ENCODE measurements around the gene GZF1. TPM values are rescaled to one million over a fixed set of nuclear protein-coding genes. Genes with fewer than 3 reads are reported as not detected.

GZF1 gene
- total RNA-seq, 1 experiment from 2014 or later = 17.0 TPM

- Histone ChIP-seq H3K4me1 (ENCODE audit: insufficient read depth, low read length) (no peaks in the 10 kb centered on the region; the same call in 1 of the 2 replicates), H3K4ac (ENCODE audit: low read depth, low read length) (no peak overlapping the region), H4K8ac (replicated peaks; ENCODE audit: insufficient read length, low read depth, low read length) (no peak overlapping the region), H2BK5ac (ENCODE audit: insufficient read length, low read length) (no peak overlapping the region), H3K79me2 (ENCODE audit: insufficient read depth, low read length) (peaks cover 17% of the 10 kb centered on the region; the same call in 1 of the 2 replicates), H2AK5ac (ENCODE audit: insufficient read length, low read length) (no peak overlapping the region), H2BK120ac (ENCODE audit: low read depth, low read length, poor library complexity, severe bottlenecking) (no peak overlapping the region), H4K20me1 (ENCODE audit: control insufficient read depth, insufficient read depth, insufficient read length) (no peaks in the 10 kb centered on the region), H3K56ac (ENCODE audit: insufficient read length, low read depth, low read length) (no peak overlapping the region), H2BK15ac (ENCODE audit: low read depth, low read length) (no peak overlapping the region), H2BK12ac (ENCODE audit: insufficient read length, low read depth, low read length) (no peak overlapping the region), H2AFZ (ENCODE audit: low read length) (no peak overlapping the region), H3T11ph (ENCODE audit: low read length) (no peak overlapping the region), H3K9me3 (ENCODE audit: control insufficient read depth, low read depth, low read length) (no peaks in the 10 kb centered on the region), H3K4me2 (ENCODE audit: insufficient read depth, insufficient read length, low read length) (no peak overlapping the region), H3K14ac (ENCODE audit: insufficient read depth, low read length) (no peak overlapping the region), H3K18ac (ENCODE audit: insufficient read length, low read depth, low read length) (no peak overlapping the region), H4K91ac (ENCODE audit: insufficient read length, low read depth, low read length) (no peak overlapping the region), H3K79me1 (ENCODE audit: insufficient read depth, low read depth, low read length, poor library complexity, severe bottlenecking) (peaks cover 8% of the 10 kb centered on the region), H4K5ac (ENCODE audit: insufficient read length, low read depth, low read length) (no peak overlapping the region), H2BK20ac (ENCODE audit: low read depth, low read length, poor library complexity, severe bottlenecking) (no peak overlapping the region), H3K23ac (ENCODE audit: insufficient read length, low read depth, low read length) (no peak overlapping the region), H3K9ac (ENCODE audit: extremely low read depth, insufficient read length, low read length) (no peak overlapping the region), H3K27me3 (ENCODE audit: insufficient read depth, low read length) (no peaks in the 10 kb centered on the region), H3K27ac (ENCODE audit: insufficient read length, low read depth, low read length) (no peak overlapping the region), H3K23me2 (ENCODE audit: insufficient read length, low read depth, low read length, poor library complexity, severe bottlenecking) (no peaks in the 10 kb centered on the region)
- DNase-seq = no peak
- H3K36me3 Mint-ChIP-seq (ENCODE audit: insufficient read depth in 1 of 3, low read depth in 3 of 3) = peaks cover 0 to 6% (median 0%) of the 10 kb centered on the region in 3 experiments; a peak in 3 of 7 replicates
- H3K27me3 Mint-ChIP-seq (ENCODE audit: low read depth) = no peaks in the 10 kb centered on the region
- WGBS (ENCODE audit: extremely low coverage, insufficient read length, low lambda C conversion rate) = no CpG with 5 or more reads among the region's 3 CpGs
- H3K4me3 Mint-ChIP-seq = no peak overlapping the region
- H3K27ac Mint-ChIP-seq = peak overlapping the region in 1 of 3 experiments; percentile 2; a peak in 1 of 7 replicates
- TF ChIP-seq CTCF (conservative IDR thresholded peaks at IDR 0.05) = no peak
- H3K9me3 Mint-ChIP-seq = no peaks in the 10 kb centered on the region
- peaks cover 6 to 20% of the 10 kb centered on the region in 2 experiments for H3K4me1 Mint-ChIP-seq
Measured at GRCh38 chr20:23410916-23411695, 49.1 kb downstream of the GZF1 start.
